Thoracic aorta (tissue), 2 donors: ENCODE data around the gene GABBR2. TPM values are rescaled to one million over a fixed set of nuclear protein-coding genes. Genes with fewer than 3 reads are reported as not detected.

Experiments used
- ATAC-seq: fragments of 150-250 bp; one replicate; pipeline ENCODE4 v1.8.0; 2017; ENCODE audit warnings: low read depth; ENCODE audit not compliant: insufficient number of reproducible peaks, low FRiP score
- DNase-seq: peaks from one replicate; pipeline ENCODE4 v3.0.0-alpha.2; 2020; ENCODE audit warnings: low spot score
- H3K27ac ChIP-seq, 2 donors: fragments of 200-600 bp; sonication (generic); 1 replicate in 1 of 2; 2 replicates in 1 of 2; pipeline ENCODE4 v1.5.1; 2016; ENCODE audit warnings: mild to moderate bottlenecking in 2 of 2, moderate library complexity in 2 of 2
- H3K27me3 ChIP-seq: fragments of 200-600 bp; sonication (generic); replicated peaks from 2 replicates; pipeline ENCODE4 v1.6.0; 2016; ENCODE audit warnings: mild to moderate bottlenecking; ENCODE audit not compliant: insufficient read depth
- H3K36me3 ChIP-seq: fragments of 200-600 bp; sonication (generic); one replicate; pipeline ENCODE4 v1.5.1; 2016
- H3K4me1 ChIP-seq, 2 donors: fragments of 200-600 bp; sonication (generic); 1 replicate in 1 of 2; 2 replicates in 1 of 2; pipeline versions ENCODE4 v1.5.1 to v1.6.0; 2016; ENCODE audit warnings: low read depth in 2 of 2, mild to moderate bottlenecking in 1 of 2; ENCODE audit not compliant: control insufficient read depth in 1 of 2
- H3K4me3 ChIP-seq: fragments of 200-600 bp; sonication (generic); 2 replicates; pipeline ENCODE4 v1.5.1; 2016; ENCODE audit warnings: mild to moderate bottlenecking
- H3K9me3 ChIP-seq: fragments of 200-600 bp; sonication (generic); 2 replicates; pipeline ENCODE4 v1.5.1; 2016
- CTCF ChIP-seq: fragments of 200-600 bp; sonication (generic); IDR thresholded peaks from one replicate; pipeline ENCODE4 v1.5.1; 2019; ENCODE audit warnings: antibody characterized with exemption
- total RNA-seq, 2 donors: library from RNA; depleted of rRNA; stranded (reverse); fragments of >200 nt; gene quantifications; one replicate each; pipeline versions ENCODE4 v1.1.0 to v1.2.3, GENCODE V29; 2016

GABBR2 gene
- total RNA-seq, 2 donors from 2014 or later, result not detected

DNA sequence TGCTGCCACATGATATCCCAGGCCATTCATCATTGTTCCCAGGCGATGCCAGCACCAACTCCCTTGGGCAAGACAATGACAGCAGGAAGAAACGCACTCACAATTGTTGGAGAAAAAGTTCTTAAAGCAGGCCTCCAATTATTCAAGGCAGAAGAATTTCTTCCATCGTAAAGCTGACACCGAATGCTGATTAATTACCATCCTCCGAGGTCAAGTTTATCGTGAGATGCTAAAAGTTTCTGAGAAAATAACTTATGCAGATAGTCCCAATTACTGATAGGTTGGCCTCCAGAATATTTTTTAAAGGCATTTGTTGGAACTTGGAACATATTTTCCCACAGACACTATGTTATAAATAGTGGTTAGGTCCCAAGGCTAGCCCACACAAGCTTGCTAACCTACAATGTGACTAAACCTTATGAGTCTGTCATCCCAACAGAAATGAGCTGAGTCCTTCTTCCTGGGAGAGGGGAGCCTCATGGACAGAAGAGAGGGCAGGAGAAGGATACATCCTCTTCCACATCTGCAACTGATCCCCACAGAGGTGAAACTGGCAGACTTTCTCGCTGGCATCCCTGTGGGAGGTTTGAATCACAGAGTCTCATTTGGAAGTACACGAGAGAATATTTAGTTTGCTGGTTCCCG, 250.9 kb downstream of the GABBR2 start:
- no peak for ATAC-seq
- Histone ChIP-seq H3K27me3 (no peaks in the 10 kb centered on the region), H3K4me1 (no peaks in the 10 kb centered on the region), H3K27ac (no peak overlapping the region), H3K36me3 (no peaks in the 10 kb centered on the region), H3K4me3 (no peak overlapping the region), H3K9me3 (peaks cover 12% of the 10 kb centered on the region)
- no peak for DNase-seq
- no peak for TF ChIP-seq CTCF

DNA sequence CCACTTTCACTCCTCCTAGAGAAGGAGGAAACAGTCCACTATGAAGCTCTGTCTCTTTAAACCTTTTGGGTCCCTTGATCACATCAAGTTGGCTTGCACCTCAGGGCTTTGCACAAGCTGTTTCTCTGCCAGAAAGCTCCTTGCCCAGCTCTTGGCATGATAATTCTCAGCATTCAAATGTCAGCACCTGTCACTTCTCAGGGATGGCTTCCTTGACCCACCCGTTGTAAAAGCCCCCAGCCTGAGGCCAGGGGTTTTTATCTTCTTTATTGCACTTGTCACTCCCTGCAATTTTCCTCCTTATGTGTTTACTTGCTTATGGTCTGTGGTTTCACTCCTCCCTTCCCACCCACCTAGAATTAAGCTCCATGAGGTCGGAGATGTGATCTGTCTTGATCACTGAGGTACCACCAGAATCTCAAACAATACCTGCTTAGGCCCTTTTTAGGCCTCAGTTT, 252.6 kb downstream of the GABBR2 start:
- Histone ChIP-seq H3K4me3 (no peak overlapping the region), H3K36me3 (no peaks in the 10 kb centered on the region), H3K4me1 (no peaks in the 10 kb centered on the region), H3K9me3 (peaks cover 10% of the 10 kb centered on the region), H3K27me3 (no peaks in the 10 kb centered on the region), H3K27ac (no peak overlapping the region)
- DNase-seq (no peak), ATAC-seq (no peak)
- TF ChIP-seq CTCF, result no peak

- H3K4me1 ChIP-seq, result no peaks in the 10 kb centered on the region
- no peak for ATAC-seq
Observed at GRCh38 chr9:98455256-98456155, 253.2 kb downstream of the GABBR2 start.

DNA sequence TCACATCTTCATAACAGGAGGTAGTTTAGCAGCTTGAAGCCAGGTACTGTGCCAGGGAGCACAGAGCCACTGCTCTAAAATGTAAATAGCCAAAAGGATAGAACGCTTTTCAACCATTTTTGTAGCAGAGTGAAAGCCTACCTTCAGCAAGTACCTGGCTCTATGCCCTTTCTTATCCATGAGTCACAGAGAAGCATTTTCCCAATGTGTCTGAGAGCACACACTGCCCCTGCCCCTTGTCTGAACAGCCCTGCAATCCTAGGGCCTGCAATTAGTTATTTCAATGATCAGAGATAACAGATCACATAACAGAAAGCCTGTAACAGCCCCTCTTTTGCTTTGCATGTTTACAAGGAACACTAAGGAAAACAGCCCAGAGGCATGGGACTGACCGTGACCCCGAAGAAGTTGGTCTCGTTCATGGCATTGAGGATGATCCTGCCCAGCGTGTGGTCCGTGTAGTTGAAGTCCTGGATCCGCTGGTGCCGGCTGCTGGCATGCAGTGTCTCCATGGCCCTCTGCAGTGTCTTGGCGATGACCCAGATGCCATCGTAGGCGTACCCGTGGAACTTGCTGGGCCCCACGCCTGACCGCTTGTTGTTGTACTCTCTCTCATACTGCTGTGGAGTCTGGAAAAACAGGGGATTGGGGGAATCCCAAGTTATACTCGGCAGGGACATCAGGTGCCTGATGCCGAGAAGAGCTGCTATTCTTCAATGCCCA, 255.0 kb downstream of the GABBR2 start:
- Histone ChIP-seq H3K27ac (no peak overlapping the region), H3K4me3 (no peak overlapping the region), H3K27me3 (no peaks in the 10 kb centered on the region), H3K36me3 (no peaks in the 10 kb centered on the region), H3K9me3 (no peaks in the 10 kb centered on the region), H3K4me1 (no peaks in the 10 kb centered on the region)
- DNase-seq, result no peak
- no peak for ATAC-seq
- no peak for TF ChIP-seq CTCF

More at GRCh38 chr9:98455256-98456155, 253.2 kb downstream of the GABBR2 start:
- Histone ChIP-seq H3K4me3 (no peak overlapping the region), H3K9me3 (peaks cover 4% of the 10 kb centered on the region), H3K36me3 (no peaks in the 10 kb centered on the region), H3K27me3 (no peaks in the 10 kb centered on the region), H3K27ac (no peak overlapping the region)
- no peak for TF ChIP-seq CTCF
- no peak for DNase-seq

DNA sequence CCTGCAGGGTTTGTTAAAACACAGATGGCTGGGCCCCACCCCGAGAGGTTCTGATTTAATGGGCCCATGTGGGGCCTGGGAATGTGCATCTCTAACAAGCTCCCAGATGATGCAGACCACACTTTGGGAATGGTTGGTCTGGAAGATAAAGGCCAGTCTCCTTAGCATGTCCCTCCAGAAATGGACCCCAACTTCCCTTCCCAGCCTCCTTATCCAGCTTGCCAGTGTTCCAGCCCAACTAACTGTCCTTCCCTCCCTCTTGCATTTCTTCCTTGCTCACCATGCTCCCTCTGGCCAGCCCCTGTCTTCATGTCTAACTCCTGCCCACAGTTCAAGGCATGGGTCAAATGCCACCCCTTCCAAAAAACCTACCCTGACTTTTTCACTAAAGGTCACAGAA, 257.2 kb downstream of the GABBR2 start:
- Histone ChIP-seq H3K4me3 (no peak overlapping the region), H3K9me3 (no peaks in the 10 kb centered on the region)
- ATAC-seq, result no peak

More for the DNA sequence above, 257.2 kb downstream of the GABBR2 start:
- no peak for DNase-seq
- no peak overlapping the region for H3K27ac ChIP-seq
- H3K4me1 ChIP-seq, result no peaks in the 10 kb centered on the region
- H3K27me3 ChIP-seq, result no peaks in the 10 kb centered on the region
- no peaks in the 10 kb centered on the region for H3K36me3 ChIP-seq
- TF ChIP-seq CTCF, result no peak
